Tibial nerve (tissue), 4 donors: ENCODE results near the gene RAB40B.

Experiments used
- EP300 ChIP-seq, 2 donors: sonication (generic); formaldehyde crosslinking; IDR thresholded peaks; one replicate each; pipeline ENCODE4 v1.6.1; 2017; ENCODE audit warnings: antibody characterized with exemption in 2 of 2, mild to moderate bottlenecking in 1 of 2
- POLR2A ChIP-seq, 2 donors: fragments of 450-650 bp; IDR thresholded peaks; one replicate each; pipeline ENCODE4 v1.6.1; 2017; ENCODE audit warnings: antibody characterized with exemption in 2 of 2, mild to moderate bottlenecking in 2 of 2, moderate library complexity in 2 of 2
- TF ChIP-seq, protein P1 (sequence below), 5 experiments: fragments of 200-600 bp in 3 of 5; fragments of 450-650 bp in 2 of 5; sonication (generic) in 3 of 5; IDR thresholded peaks; one replicate each; pipeline ENCODE4 v1.5.1; 2016 to 2019; ENCODE audit warnings: antibody characterized with exemption in 5 of 5, mild to moderate bottlenecking in 3 of 5, moderate library complexity in 2 of 5

DNA sequence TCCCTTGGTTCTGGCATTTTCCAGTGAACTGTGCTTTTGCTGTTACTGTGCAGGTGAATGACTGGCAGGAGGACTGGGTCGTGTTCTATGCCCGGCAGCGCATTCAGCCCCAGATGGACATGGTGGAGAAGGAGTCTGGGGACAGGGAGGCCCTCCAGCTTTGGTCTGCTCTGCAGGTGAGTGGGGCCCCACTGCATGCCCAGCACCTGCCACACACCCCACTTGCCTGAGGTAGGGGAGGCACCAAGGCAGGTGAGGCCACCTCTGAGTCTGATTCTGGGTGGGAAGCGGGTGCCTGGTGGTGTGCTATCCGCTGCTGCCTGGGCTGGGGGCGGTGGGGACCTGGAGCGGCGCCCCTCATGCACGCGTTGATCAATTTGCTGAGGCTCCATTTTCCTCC is 27.9 kb upstream of the RAB40B start:
- TF ChIP-seq, protein P1, sequence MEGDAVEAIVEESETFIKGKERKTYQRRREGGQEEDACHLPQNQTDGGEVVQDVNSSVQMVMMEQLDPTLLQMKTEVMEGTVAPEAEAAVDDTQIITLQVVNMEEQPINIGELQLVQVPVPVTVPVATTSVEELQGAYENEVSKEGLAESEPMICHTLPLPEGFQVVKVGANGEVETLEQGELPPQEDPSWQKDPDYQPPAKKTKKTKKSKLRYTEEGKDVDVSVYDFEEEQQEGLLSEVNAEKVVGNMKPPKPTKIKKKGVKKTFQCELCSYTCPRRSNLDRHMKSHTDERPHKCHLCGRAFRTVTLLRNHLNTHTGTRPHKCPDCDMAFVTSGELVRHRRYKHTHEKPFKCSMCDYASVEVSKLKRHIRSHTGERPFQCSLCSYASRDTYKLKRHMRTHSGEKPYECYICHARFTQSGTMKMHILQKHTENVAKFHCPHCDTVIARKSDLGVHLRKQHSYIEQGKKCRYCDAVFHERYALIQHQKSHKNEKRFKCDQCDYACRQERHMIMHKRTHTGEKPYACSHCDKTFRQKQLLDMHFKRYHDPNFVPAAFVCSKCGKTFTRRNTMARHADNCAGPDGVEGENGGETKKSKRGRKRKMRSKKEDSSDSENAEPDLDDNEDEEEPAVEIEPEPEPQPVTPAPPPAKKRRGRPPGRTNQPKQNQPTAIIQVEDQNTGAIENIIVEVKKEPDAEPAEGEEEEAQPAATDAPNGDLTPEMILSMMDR (IDR thresholded peaks at IDR 0.05), result no peak
- TF ChIP-seq EP300 (IDR thresholded peaks at IDR 0.05) (no peak), POLR2A (IDR thresholded peaks at IDR 0.05) (no peak)
